NCI-H2029 (cell line): ENCODE measurements around the gene ACSL4.
"Not testable (repeated sequence)": the region's sequence is repeated elsewhere in the genome, so short reads cannot be mapped to it uniquely, and the experiment has no call there.

ENCODE experiments used
- DNase-seq: peaks from one replicate; lab custom pipeline; 2025; lab: John Stamatoyannopoulos, UW

Gene ACSL4

DNA sequence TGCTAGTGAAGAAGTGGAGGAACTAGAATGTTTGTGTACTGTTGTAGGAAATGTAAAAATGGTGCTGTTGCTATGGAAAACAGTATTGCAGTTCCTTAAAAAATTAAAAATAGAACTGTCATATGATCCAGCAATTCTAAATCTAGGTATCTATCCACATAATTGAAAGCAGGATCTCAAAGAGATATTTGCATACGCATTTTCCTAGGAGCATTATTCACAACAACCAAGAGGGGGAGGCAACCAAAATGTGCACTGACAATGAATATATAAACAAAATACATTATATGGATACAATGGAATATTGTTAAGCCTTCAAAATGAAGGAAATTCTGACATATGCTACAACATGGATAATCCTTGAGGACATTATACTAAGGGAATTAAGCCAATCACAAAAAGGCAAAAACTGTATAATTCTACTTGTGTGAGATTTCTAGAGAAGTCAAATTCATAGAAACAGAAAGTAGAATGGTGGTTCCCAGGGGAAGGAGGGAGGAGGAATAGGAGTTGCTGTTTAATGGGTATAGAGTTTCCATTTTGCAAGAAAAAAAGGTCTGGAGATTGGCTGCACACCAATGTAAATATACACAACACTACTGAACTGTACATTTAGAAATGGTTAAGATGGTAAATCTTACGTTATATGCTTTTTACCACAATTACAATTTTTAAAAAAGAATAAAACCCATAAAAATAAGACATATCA, 72.5 kb downstream of the ACSL4 start:
- no peak for DNase-seq

DNA sequence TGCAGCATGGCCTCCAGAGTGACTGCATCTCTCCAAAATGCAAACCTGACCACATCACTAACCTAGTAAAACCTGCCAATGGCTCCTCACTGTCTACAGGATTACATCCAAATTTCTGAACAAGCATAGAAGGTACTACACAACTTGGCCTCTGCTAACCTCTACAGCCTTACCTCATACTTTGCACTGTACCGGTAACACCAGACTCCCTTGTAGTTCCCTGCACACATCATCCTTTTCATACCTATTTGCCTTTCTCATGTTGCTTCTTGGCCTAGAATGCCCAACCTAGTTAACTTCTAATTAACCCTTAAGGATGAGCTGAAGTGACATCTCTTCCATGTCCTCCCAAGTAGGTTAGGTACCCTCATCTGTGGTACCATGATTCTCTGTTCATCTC, 74.7 kb downstream of the ACSL4 start:
- no peak for DNase-seq

DNA sequence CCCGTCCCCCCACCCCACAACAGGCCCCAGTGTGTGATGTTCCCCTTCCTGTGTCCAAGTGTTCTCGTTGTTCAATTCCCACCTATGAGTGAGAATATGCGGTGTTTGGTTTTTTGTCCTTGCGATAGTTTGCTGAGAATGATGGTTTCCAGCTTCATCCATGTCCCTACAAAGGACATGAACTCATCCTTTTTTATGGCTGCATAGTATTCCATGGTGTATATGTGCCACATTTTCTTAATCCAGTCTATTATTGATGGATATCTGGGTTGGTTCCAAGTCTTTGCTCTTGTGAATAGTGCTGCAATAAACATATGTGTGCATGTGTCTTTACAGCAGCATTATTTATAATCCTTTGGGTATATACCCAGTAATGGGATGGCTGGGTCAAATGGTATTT, 75.7 kb downstream of the ACSL4 start:
- DNase-seq = not testable (repeated sequence)

DNA sequence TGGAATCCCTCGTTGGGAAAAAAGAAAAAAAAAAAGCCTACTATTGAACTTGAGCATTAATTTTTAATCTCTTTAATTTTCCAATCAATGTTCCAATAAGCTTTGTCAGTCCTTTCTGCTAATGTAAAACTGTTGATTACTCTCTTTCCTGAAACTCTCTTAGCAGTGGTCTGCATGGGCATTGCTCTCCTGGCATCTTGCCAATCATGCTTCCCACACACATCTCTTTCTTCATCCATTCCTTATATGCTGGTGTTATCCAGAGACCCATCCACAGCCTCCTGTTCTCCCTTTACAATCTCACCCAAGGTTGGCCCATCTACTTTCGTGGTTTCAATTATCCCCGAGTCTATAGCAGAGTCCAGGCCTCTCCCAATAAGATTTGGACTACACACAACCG, 76.3 kb downstream of the ACSL4 start:
- DNase-seq = no peak

DNA sequence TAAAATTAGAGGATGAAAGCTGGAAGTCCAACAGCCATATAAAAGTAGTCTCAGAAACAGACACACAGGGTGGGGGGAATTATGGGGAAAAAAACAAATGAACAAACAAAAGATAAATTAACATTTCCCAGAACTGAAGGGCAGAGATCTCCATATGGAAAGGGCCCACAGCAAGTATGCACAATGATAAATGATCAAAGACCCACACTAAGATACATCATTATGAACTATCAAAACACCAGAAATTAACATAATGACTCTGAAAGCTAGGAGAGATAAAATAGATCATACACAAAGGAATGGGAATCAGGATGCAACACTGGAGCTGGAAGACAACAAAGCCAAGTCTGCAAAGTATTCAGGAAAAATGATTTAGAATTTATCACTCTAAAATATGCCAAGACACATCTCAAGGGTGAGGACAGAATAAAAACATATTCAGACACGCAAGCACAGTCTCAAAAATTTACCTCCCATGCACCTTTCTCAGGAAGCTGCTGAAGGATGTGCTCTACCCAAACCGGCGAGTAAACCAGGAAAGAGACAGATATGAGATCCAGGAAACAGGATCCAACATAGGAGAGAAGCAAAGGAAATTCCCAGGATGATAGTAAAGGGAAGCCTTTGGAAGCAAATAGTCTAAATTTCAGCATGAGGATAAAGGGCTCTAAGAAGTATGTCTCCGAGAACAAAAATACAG, 77.4 kb downstream of the ACSL4 start:
- no peak for DNase-seq

DNA sequence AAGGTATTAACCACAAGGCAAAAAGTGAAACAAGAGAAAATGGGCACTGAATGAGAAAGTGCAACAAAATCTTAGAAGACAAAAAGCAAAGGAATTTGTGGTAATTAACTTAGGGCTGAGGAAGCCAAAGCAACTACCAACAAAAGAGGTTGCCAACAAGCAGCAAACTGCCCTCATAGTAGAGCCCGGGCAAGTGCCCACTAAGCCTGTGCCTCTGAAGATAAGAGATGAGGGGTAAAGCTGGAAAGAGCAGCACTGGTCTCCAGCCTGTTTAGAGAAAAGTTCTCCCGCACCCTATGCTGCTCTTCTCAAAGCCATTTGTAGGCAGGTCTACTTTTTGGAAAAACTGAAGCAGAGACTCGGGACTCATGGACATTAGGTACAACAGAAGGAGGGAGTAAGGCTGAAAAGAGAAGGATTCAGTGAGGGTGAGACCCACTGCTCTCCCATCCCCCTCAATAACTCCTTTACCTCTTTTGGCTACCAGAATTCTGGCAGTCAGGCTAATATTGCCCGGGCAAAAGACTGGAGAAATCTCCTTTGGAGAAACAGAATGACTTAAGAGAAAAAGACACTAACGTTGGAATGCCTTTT, 78.4 kb downstream of the ACSL4 start:
- no peak for DNase-seq

DNA sequence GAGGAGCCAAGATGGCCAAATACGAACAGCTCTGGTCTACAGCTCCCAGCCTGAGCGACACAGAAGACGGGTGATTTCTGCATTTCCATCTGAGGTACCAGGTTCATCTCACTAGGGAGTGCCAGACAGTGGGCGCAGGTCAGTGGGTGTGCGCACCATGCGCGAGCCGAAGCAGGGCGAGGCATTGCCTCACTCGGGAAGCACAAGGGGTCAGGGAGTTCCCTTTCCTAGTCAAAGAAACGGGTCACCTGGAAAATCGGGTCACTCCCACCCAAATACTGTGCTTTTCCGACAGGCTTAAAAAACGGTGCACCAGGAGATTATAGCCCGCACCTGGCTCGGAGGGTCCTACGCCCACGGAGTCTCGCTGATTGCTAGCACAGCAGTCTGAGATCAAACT, 88.4 kb downstream of the ACSL4 start:
- not testable (repeated sequence) for DNase-seq

DNA sequence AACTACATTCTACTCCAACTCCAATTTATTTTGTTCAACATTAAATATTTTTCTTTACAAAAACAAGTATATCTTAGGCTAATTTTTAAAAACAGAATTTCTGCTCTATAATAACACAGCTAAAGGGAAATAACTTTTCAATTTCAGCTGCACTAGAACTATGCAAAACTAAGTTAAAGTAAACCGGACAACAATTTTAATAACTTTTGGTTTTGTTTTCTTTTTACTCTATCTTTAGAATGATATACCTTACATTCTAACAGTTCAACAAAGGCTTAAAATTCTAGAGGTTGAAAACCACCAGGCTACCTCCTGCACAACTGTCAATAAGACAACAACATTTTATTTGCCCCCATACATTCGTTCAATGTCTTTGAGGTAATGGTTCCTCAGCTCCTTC, 89.4 kb downstream of the ACSL4 start:
- no peak for DNase-seq

DNA sequence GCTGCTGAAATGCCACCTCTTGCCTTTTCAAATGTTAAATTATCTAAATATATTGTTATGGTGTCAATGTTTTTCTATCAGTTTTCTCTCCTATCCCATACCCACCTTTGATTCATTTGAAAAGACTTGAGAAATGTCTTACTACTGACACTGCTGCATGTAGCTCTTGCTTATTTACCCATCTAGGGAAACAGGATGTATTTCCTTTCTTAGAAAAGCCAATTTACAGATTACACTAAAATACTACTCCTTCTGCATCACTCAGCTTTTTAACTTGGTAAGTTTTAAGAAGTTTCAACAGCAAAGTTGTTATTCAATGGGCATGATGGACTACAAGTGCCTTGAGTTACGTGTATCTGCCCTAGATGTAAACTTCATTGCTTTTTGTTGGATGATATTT, 94.9 kb downstream of the ACSL4 start:
- DNase-seq = no peak

DNA sequence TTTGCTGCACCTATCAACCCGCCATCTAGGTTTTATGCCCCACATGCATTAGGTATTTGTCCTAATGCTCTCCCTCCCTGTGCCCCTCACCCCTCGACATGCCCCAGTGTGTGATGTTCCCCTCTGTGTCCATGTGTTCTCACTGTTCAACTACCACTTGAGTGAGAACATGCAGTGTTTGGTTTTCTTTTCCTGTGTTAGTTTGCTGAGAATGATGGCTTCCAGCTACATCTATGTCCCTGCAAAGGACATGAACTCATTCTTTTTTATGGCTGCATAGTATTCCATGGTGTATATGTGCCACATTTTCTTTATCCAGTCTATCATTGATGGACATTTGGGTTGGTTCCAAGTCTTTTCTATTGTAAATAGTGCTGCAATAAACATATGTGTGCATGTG, 95.6 kb downstream of the ACSL4 start:
- DNase-seq = not testable (repeated sequence)

DNA sequence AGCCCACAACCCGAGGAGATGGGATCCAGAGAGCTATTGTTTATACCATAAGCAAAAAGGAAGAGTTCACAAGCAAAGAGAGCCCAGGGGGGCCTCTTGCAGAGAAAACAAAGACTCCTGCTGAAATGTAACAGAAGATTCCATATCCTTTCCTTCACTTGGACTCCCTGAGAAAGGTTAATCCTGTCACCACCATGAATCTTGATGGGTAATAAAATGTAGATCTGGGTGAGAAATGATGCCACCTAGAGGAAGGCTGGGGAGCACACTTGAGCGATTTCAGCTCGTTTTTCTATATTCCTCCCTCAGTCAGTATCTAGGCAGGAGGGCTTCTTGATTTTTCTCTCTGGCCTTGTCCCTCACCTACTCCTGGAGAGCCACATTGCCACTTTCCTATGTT, 97.9 kb downstream of the ACSL4 start:
- no peak for DNase-seq

DNA sequence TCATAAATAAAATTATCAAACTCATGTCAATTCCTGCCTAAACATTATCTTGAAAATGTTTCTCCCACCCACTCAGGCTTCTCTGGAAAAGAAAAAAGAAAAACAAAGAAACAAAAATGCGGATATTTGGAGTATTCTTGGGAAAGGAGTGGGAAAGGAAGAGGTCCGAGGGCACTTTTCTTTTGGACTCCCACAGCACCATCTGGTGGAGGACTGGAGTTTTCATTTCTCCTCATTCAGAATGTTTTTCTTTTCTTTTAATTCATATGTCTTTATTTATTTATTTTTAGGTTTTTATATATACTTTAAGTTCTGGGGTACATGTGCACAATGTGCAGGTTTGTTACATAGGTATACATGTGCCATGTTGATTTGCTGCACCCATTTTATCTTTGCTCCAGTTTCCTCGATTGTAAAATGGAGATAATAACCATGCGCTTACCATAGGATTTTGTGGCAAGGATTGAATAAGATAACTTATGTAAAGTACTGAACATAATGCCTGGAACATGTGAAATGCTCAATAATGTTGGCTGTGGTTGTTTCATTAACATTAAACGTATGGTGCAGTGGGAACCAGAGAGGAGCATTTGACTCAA, 100.1 kb downstream of the ACSL4 start:
- DNase-seq = no peak

DNA sequence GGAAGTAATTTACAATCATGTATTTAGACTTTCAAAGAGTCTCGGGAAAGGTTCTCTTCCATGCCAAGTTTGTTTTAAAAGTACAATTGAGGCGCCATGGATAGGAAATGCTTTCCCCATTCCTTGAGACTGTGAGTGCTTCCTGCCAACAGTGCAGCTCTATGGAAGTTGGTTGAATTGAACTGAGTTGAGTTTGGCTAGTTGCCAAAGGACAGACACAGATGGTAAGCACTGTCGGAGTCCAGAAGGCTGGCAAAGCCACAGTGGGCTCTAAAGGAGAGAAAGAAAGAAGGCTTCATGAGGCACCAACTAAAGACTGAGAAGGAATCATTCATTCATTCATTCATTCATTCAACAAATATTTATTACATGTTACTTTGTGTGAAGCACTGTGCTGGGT, 103.7 kb downstream of the ACSL4 start:
- no peak for DNase-seq

DNA sequence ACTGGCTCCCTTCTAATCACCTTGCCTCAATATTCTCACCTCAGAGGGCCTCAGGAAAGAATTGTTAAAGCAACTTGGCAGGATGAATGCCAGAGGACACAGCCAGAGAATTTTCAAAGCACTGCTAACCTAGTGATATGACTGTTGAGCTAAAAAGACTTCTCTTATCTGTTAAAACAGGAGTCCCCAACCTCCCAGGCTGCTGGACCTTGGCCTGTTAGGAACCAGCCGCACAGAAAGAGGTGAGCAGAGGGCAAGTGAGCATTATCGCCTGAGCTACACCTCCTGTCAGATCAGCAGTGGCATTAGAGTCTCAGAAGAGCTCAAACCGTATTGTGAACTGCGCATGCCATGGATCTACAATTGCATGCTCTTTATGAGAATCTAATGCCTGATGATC, 106.4 kb downstream of the ACSL4 start:
- no peak for DNase-seq

DNA sequence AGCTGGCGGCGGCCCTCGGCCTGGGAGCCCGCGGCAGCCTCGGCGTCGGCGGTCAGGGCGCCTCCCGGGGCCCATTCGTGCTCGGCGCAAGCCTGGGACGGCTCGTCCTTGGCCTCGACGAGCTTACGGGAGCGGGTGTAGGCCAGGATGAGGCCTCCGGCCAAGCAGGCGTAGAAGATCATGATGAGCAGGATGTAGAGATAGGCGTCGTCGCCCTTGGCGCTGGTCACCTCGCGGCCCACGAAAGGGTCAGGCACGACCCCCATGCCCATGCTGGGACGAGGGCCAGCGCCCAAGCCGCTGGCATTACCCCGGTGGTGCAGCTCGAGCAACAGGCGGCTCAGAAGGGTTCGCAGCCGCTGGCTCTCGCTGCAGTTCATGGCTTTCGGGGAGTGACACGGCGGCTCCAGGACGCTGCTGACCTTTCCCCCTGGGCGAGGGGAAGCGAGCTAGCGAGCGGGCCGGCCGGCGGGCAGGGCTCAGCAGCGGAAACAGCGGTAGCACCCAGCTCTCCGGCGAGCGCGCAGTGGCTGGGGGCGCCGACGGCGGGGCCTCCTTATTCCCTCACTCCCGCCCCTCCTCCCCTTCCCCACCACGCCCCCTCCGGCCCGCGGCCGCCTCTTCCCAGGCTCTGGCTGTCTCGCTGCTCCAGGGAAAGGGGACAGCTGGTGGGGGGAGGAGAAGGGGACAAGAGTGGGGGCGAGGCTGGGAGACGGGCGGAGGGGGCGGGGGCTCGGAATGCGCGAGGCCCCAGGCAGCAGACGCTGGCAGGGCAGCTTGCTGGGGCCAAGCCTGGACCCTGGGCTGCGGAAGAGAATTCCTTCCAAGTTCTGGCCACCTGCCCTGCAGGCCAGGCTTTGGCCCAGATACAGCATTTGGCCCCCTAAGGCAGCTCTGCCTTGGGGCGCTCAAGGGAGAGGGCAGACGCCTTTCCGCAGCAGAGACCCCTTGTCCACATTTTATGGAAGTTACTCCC, 108.1 kb downstream of the ACSL4 start, which contains the start of gene KCNE5:
Gene KCNE5 (minus strand): TSS at position 532 of the 976 bp plus-strand sequence. CDS start 152 bp downstream, at position 380.
- DNase-seq = no peak

DNA sequence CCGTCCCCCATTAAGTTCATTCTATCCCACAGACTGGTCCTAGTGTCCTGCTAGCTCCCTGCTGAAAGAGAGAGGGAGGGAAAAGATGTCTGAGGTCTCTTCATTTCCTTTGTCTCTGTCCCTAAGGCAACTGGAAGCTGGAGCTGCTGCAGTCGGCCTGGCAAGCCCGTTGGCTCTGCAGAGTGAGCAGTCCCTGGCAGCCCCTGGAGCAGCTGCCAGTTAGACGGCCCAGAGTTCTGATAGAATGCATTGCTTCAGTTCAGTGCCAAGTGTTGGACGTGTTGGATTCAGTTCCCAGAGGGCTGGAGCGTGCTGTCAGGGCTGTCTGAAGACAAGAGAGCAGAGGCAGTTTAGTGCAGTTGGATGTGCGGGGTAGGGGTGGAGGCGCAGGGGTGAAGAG, 109.1 kb downstream of the ACSL4 start:
- no peak for DNase-seq

DNA sequence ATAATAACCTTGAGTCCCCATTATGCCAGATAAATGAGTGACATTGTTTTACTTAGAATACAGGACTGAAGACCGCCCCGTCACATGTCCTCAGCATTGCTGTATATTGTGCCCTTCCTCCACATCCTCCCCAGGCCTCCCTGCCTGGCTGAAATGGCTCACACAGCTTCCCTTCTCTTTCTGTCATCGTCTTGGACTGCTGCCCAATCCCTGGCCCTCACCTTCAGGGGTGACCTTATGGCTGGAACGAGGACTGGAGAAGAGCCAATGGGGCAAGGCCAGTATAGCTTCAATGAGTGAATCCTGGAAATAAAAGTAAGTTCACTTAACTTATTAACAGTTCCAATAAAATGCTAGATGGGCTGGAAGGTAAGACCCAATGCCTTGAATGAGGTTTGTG, 110.8 kb downstream of the ACSL4 start:
- DNase-seq = no peak

DNA sequence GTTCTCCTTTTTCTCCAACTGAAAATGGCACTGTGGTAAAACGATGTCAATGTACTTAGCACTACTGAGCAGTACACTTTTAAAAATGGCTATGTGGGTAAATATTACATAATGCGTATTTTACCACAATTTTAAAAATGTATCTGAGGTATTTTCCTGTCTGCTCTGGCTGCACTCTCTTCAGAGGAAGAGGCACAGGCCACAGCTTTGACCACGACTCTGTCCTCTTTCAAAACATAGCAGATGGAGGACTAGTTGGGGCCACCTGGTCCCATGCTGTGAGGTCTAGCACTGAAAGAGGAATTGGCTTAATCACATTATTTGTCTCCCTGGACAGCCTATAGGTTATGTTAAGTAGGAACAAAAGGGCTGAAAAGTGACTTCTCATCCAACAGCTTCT, 113.3 kb downstream of the ACSL4 start:
- no peak for DNase-seq

DNA sequence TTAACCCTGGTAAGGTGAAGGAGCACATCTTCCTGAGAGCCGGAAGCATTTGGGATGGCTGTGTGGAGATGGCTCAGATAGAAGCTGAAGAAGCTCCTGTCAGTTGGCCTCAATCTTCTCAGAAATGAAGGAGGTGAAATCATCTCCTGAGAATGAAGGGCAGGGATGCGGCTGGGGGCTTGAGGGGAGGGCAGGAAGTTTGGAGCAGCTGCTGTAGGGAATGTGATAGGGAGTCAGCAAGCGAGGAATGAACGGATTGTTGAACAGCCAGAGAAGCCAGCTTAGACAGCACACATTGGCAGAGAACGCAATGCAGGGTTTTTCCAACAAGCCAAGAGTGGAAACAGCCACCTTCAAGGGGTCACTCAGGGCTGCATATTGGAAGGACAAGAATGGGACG, 118.1 kb downstream of the ACSL4 start:
- no peak for DNase-seq

DNA sequence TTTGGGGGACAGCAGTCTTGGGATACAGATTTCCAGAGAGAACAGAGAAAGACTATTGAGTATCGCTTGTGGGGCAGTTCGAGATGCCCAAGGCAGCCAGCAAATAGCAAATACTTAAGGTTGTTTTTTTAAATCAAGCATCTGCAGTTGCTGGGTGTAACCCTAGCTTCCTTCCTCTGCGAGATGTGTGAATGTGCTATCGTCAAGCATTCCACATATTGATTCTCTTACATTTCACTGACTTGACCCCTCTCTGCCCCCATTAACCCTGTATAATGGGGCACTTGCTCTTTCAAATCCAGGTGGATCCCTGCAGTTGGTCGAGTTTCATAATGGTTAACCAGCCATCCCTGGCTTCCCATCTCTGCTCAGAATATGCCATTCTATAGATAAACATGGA, 131.6 kb downstream of the ACSL4 start:
- DNase-seq = no peak

DNA sequence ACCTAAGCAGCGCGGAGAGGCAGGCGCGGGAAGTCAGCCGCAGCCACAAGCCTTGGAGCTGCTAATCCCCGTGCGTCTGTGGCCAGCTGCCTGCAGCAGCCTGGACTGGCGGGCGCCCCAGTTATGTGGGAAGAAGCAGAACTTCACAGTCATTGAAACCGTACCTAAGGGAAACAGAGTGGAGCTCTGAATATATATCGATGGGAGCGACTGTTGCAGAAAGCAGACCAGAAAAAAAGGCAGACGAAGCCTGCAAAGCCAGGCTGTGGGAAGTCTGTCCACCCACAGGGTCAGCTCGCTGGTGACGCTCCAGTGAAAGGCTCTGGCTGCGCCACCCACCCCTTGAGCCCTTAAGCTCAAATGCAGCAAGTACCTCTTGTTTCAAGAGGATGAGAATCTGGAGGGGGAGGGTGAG, 132.8 kb downstream of the ACSL4 start:
- DNase-seq = no peak

DNA sequence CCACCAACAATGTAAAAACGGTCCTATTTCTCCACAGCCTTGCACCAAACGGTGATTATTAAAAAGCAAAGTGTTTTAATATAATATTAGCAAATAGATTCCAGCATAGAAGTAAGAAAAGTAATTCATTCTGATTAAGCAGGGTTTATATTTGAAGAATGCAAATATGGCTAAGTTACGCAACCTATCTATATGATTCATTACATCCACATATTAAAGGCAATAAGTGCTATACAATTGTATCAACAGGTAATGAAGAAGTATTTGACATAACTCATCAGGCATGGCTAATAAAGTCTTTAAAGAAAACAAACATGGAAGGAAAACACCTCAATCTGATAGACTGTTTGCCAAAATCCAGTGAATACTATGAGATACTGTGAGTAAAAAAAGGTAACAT, 137.0 kb downstream of the ACSL4 start:
- DNase-seq = no peak
